ENCODE measurements around the gene CAPZA1. TPM values are rescaled to one million over a fixed set of nuclear protein-coding genes. Genes with fewer than 3 reads are reported as not detected.

CAPZA1 gene
- total RNA-seq, 1 experiment from 2014 or later = 148 TPM

DNA sequence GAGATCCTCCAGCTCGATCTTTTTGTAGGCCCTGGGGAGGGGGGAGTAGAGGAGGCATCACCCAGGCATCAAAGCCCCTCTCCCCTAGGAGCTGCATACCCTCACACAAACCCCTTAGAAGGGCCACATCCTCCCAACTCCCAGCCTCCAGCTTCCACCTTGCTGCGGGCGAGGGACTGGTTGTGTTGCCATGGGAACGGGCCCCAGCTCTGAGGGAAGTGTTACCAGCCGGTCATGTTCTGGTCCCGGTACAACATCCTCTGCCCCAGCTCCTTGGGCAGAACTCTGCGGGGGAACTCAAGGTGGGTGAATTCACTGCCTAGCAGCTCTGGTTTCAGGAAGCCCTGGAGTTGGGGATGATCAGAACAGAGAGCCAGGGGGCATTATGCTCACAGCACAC, 91.4 kb downstream of the CAPZA1 start:
- CTCF ChIA-PET = no interaction called here
- peaks cover 8% of the 10 kb centered on the region for H3K79me2 ChIP-seq (ENCODE audit: insufficient read depth, low read length)
- TF ChIP-seq, protein P1, sequence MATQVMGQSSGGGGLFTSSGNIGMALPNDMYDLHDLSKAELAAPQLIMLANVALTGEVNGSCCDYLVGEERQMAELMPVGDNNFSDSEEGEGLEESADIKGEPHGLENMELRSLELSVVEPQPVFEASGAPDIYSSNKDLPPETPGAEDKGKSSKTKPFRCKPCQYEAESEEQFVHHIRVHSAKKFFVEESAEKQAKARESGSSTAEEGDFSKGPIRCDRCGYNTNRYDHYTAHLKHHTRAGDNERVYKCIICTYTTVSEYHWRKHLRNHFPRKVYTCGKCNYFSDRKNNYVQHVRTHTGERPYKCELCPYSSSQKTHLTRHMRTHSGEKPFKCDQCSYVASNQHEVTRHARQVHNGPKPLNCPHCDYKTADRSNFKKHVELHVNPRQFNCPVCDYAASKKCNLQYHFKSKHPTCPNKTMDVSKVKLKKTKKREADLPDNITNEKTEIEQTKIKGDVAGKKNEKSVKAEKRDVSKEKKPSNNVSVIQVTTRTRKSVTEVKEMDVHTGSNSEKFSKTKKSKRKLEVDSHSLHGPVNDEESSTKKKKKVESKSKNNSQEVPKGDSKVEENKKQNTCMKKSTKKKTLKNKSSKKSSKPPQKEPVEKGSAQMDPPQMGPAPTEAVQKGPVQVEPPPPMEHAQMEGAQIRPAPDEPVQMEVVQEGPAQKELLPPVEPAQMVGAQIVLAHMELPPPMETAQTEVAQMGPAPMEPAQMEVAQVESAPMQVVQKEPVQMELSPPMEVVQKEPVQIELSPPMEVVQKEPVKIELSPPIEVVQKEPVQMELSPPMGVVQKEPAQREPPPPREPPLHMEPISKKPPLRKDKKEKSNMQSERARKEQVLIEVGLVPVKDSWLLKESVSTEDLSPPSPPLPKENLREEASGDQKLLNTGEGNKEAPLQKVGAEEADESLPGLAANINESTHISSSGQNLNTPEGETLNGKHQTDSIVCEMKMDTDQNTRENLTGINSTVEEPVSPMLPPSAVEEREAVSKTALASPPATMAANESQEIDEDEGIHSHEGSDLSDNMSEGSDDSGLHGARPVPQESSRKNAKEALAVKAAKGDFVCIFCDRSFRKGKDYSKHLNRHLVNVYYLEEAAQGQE (IDR thresholded peaks at IDR 0.05; ENCODE audit: low read depth) = no peak
- no peak for TF ChIP-seq CBX3 (IDR thresholded peaks at IDR 0.05; ENCODE audit: low read depth)
- no peak for TF ChIP-seq SP1 (IDR thresholded peaks at IDR 0.05; ENCODE audit: low read depth)
- no peak for TF ChIP-seq EZH2phosphoT487 (IDR thresholded peaks at IDR 0.05; ENCODE audit: borderline replicate concordance)
- no peak for TF ChIP-seq SRF (IDR thresholded peaks at IDR 0.05; ENCODE audit: low read depth)
- no peak for TF ChIP-seq POLR2A (IDR thresholded peaks at IDR 0.05; ENCODE audit: borderline replicate concordance, extremely low read depth, insufficient read depth, insufficient read length)
- no peak for TF ChIP-seq ZNF274 (IDR thresholded peaks at IDR 0.05; ENCODE audit: low read depth, low read length)
- no peak for TF ChIP-seq SIN3A (IDR thresholded peaks at IDR 0.05; ENCODE audit: low read depth)
- TF ChIP-seq, protein P2, sequence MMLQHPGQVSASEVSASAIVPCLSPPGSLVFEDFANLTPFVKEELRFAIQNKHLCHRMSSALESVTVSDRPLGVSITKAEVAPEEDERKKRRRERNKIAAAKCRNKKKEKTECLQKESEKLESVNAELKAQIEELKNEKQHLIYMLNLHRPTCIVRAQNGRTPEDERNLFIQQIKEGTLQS (IDR thresholded peaks at IDR 0.05) = no peak
- TF ChIP-seq JUND (IDR thresholded peaks at IDR 0.05) = no peak
- TF ChIP-seq YY1 (IDR thresholded peaks at IDR 0.05; ENCODE audit: extremely low read depth, insufficient replicate concordance, low read depth, low read length) = no peak
- no peak for TF ChIP-seq EZH2 (IDR thresholded peaks at IDR 0.05)
- TF ChIP-seq FOSL1 (IDR thresholded peaks at IDR 0.05; ENCODE audit: low read depth) = no peak
- POLR2A ChIA-PET = no interaction called here
- intact Hi-C loops (cut with micrococcal nuclease) = no loop called here
- no TSS peak for BruUV-seq (replicated peaks)
- H3K9me2 ChIP-seq (ENCODE audit: insufficient read depth) = no peaks in the 10 kb centered on the region
- H3K27ac ChIP-seq (ENCODE audit: low read depth, low read length) = no peak overlapping the region
- ATAC-seq (no peak), DNase-seq (ENCODE audit: low read depth, low spot score) (no peak)
- H3K36me3 ChIP-seq (ENCODE audit: control insufficient read depth in 1 of 2, insufficient read depth in 2 of 2, low read length in 2 of 2) = no peaks in the 10 kb centered on the region
- H3K4me2 ChIP-seq (ENCODE audit: low read length) = no peak overlapping the region
- no peaks in the 10 kb centered on the region for H3K27me3 ChIP-seq (ENCODE audit: insufficient read depth, low read length)
- RAD21 ChIA-PET (ENCODE audit: low non-redundant PET in 1 of 2, low total read pairs in 2 of 2, uncharacterized antibody in 2 of 2, unreplicated experiment in 2 of 2) = no interaction called here
- no peaks in the 10 kb centered on the region for H3K9me3 ChIP-seq (ENCODE audit: control insufficient read depth in 1 of 2, insufficient read depth in 1 of 2, low read depth in 1 of 2, low read length in 2 of 2)
- peaks cover 24 to 36% of the 10 kb centered on the region in 2 experiments for H3K4me1 ChIP-seq (ENCODE audit: control insufficient read depth in 1 of 2, insufficient read depth in 2 of 2, low read length in 2 of 2)
- no peaks in the 10 kb centered on the region for H4K20me1 ChIP-seq (ENCODE audit: insufficient read depth)
- H3K9ac ChIP-seq (ENCODE audit: low read length) = no peak overlapping the region
- H3K4me3 ChIP-seq (replicated peaks in 1 of 2; ENCODE audit: low read depth in 1 of 2, low read length in 2 of 2) = no peak overlapping the region
- no peak overlapping the region for H2AFZ ChIP-seq (ENCODE audit: low read depth, low read length, poor library complexity, severe bottlenecking)
